ENCODE measurements around the gene ZMYND19.
A peak's percentile ranks its signal among the peaks of the same experiment; 100 is the strongest.
"Not testable (repeated sequence)": the region's sequence is repeated elsewhere in the genome, so short reads cannot be mapped to it uniquely, and the experiment has no call there.

The ZMYND19 gene

GRCh38 chr9:137586854-137587253 lies 3.5 kb downstream of the ZMYND19 start:
- no peak for DNase-seq (ENCODE audit: low read depth)

GRCh38 chr9:137583957-137584356 lies 6.4 kb downstream of the ZMYND19 start:
- no peak for DNase-seq (ENCODE audit: low read depth)

- no peak for DNase-seq (ENCODE audit: low read depth)
These were observed 7.0 kb downstream of the ZMYND19 start for GRCh38 chr9:137583347-137583746.

- no peak for DNase-seq (ENCODE audit: low read depth)
These were observed 7.9 kb downstream of the ZMYND19 start for GRCh38 chr9:137582286-137582860.

GRCh38 chr9:137581361-137582285 lies 8.7 kb downstream of the ZMYND19 start:
- DNase-seq (ENCODE audit: low read depth), result no peak

- DNase-seq (ENCODE audit: low read depth), result no peak
These were observed 9.4 kb downstream of the ZMYND19 start for GRCh38 chr9:137580954-137581322.

- DNase-seq (ENCODE audit: low read depth), result no peak
These were observed 9.9 kb downstream of the ZMYND19 start for GRCh38 chr9:137580209-137580953.

- DNase-seq (ENCODE audit: low read depth), result no peak
These were observed 11.1 kb downstream of the ZMYND19 start for GRCh38 chr9:137579259-137579604.

- peak; percentile 31 for DNase-seq (ENCODE audit: low read depth)
These were observed 11.6 kb downstream of the ZMYND19 start, which contains the start of gene DPH7 for GRCh38 chr9:137578518-137579258. Gene DPH7, minus strand, starts transcription at chr9:137578925. Its CDS starts 148 bp downstream, at chr9:137578777.

GRCh38 chr9:137575716-137576411 lies 14.4 kb downstream of the ZMYND19 start:
- DNase-seq (ENCODE audit: low read depth), result no peak

- no peak for DNase-seq (ENCODE audit: low read depth)
These were observed 15.0 kb downstream of the ZMYND19 start for GRCh38 chr9:137575364-137575715.

- no peak for DNase-seq (ENCODE audit: low read depth)
These were observed 16.1 kb downstream of the ZMYND19 start for GRCh38 chr9:137574192-137574591.

- DNase-seq (ENCODE audit: low read depth), result no peak
These were observed 19.7 kb downstream of the ZMYND19 start for GRCh38 chr9:137570566-137570965.

- no peak for DNase-seq (ENCODE audit: low read depth)
These were observed 20.6 kb downstream of the ZMYND19 start for GRCh38 chr9:137569609-137570203.

GRCh38 chr9:137568445-137568844 lies 21.9 kb downstream of the ZMYND19 start:
- DNase-seq (ENCODE audit: low read depth), result not testable (repeated sequence)

- no peak for DNase-seq (ENCODE audit: low read depth)
These were observed 25.4 kb downstream of the ZMYND19 start for GRCh38 chr9:137564817-137565411.

- DNase-seq (ENCODE audit: low read depth), result no peak
These were observed 26.2 kb downstream of the ZMYND19 start for GRCh38 chr9:137564134-137564533.

- DNase-seq (ENCODE audit: low read depth), result no peak
These were observed 32.2 kb downstream of the ZMYND19 start for GRCh38 chr9:137558127-137558526.

GRCh38 chr9:137556069-137556838 lies 34.1 kb downstream of the ZMYND19 start:
- no peak for DNase-seq (ENCODE audit: low read depth)

GRCh38 chr9:137555179-137555578 lies 35.1 kb downstream of the ZMYND19 start:
- DNase-seq (ENCODE audit: low read depth), result no peak
